Stomach (tissue), 9 donors: Measurements from ENCODE around the gene IQSEC1. TPM values are rescaled to one million over a fixed set of nuclear protein-coding genes. Genes with fewer than 3 reads are reported as not detected.
A peak's percentile ranks its signal among the peaks of the same experiment; 100 is the strongest.

Experiments used
- DNase-seq, 2 donors: peaks; one replicate each; pipeline versions ENCODE4 v3.0.0 to v3.0.0-alpha.2; 2013 to 2019
- H3K27ac ChIP-seq, 5 donors: fragments of 200-600 bp in 4 of 5; sonication (generic) in 4 of 5; one replicate each; pipeline ENCODE4 v1.5.1; 2013 to 2019; ENCODE audit warnings: mild to moderate bottlenecking in 1 of 5, moderate library complexity in 1 of 5
- H3K27me3 ChIP-seq, 3 donors: fragments of 200-600 bp; sonication (generic); one replicate each; pipeline ENCODE4 v1.5.1; 2017 to 2019; ENCODE audit warnings: mixed run types in 1 of 3
- H3K36me3 ChIP-seq, 4 donors: fragments of 200-600 bp; sonication (generic); 1 replicate in 3 of 4; 2 replicates in 1 of 4; pipeline ENCODE4 v1.5.1; 2016 to 2019
- H3K4me1 ChIP-seq, 4 donors: fragments of 200-600 bp; sonication (generic); one replicate each; pipeline ENCODE4 v1.5.1; 2016 to 2019
- H3K4me3 ChIP-seq, 4 donors: fragments of 200-600 bp; sonication (generic) in 3 of 4; one replicate each; pipeline ENCODE4 v1.5.1; 2016 to 2019; ENCODE audit warnings: mild to moderate bottlenecking in 1 of 4
- H3K9me3 ChIP-seq, 4 donors: fragments of 200-600 bp; sonication (generic); one replicate each; pipeline ENCODE4 v1.5.1; 2016 to 2019
- EP300 ChIP-seq: sonication (generic); formaldehyde crosslinking; IDR thresholded peaks from one replicate; pipeline ENCODE4 v1.6.1; 2017; ENCODE audit warnings: antibody characterized with exemption
- POLR2A ChIP-seq, 4 donors: fragments of 450-650 bp; IDR thresholded peaks; one replicate each; pipeline ENCODE4 v1.6.1; 2016; ENCODE audit warnings: antibody characterized with exemption in 4 of 4, control low read depth in 2 of 4, mild to moderate bottlenecking in 1 of 4, moderate library complexity in 1 of 4
- POLR2AphosphoS5 ChIP-seq, 3 donors: sonication (generic); formaldehyde crosslinking; IDR thresholded peaks; one replicate each; pipeline ENCODE4 v1.6.1; 2016; ENCODE audit warnings: antibody characterized with exemption in 3 of 3
- WGBS, 5 donors: extraction: QIAGEN DNeasy Blood & Tissue Kit in 3 of 5; methylation state at CpG; one replicate each; pipeline versions ENCODE4 v1.1.5 to v1.1.7; 2013 to 2018; 5-methylcytosine and 5-hydroxymethylcytosine counted together
- intact Hi-C: fragments of 100-400 bp; cut with DNase I; formaldehyde crosslinking; loops from one replicate; pipeline ENCODE4 v1.15.1; 2023; ENCODE audit warnings: low total_unique reads
- polyA plus RNA-seq, 3 donors: library from polyadenylated mRNA; stranded (reverse); fragments of 200-250 nt; gene quantifications; one replicate each; pipeline ENCODE4 v1.2.3, GENCODE V29; 2013
- total RNA-seq, 5 donors: library from RNA; depleted of rRNA; stranded (reverse); fragments of >200 nt; gene quantifications; one replicate each; pipeline versions ENCODE4 v1.1.0 to v1.2.3, GENCODE V29; 2014 to 2016
- TF ChIP-seq, protein P1 (sequence below), 7 experiments: fragments of 450-650 bp in 4 of 7; fragments of 200-600 bp in 3 of 7; sonication (generic) in 3 of 7; IDR thresholded peaks; one replicate each; pipeline ENCODE4 v1.5.1; 2016 to 2019; ENCODE audit warnings: antibody characterized with exemption in 7 of 7, control low read depth in 2 of 7, mild to moderate bottlenecking in 1 of 7
- donor health status: healthy with polysubstance abuse.
- donor health status: Bipolar disorder and iron deficiency.
- donor health status: healthy.

Gene IQSEC1
- total and polyA plus RNA-seq, 8 donors: 6.7 to 46.9 (median 20.8) TPM

DNA sequence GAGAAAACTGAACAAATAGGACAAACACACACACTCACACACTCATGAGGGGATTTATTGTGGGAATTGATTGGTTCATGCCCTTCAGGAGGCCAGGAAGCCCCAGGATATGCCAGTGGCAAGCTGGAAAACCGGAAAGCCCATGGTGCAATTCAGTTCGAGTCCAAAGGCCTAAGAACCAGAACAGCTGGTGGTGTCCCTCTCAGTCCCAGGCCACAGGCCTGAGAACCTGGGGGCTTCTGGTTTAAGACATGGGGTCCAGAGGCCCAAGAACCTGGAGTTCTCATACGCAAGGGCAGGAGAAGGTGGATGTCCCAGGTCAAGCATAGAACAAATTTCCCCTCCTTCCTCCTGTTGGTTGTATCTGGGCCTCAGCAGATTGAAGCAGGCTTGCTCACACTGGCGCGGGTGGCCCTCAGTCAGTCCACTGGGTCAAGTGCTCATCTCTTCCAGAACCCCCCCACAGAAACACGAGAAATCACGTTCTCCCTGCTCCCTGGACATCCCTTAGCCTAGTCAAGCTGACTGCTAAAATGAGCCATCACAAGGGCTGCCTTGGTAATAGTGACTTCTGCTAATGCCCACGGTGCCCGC, 181.7 kb downstream of the IQSEC1 start:
- intact Hi-C loops: no loop called here
- peaks cover 0 to 25% (median 20%) of the 10 kb centered on the region in 4 donors for H3K4me1 ChIP-seq
- H3K36me3 ChIP-seq: no peaks in the 10 kb centered on the region
- no peak for DNase-seq
- H3K27me3 ChIP-seq: peaks cover 0 to 19% (median 0%) of the 10 kb centered on the region in 3 donors
- peak overlapping the region in 1 of 5 donors; percentile 7 for H3K27ac ChIP-seq
- no peak for TF ChIP-seq EP300
- H3K4me3 ChIP-seq: peak overlapping the region; percentile 19 to 28 (median 26)
- no peaks in the 10 kb centered on the region for H3K9me3 ChIP-seq
- WGBS, 5 donors: 45 to 58% (median 54%) methylated on average over 7 to 9 of the region's 9 CpGs

DNA sequence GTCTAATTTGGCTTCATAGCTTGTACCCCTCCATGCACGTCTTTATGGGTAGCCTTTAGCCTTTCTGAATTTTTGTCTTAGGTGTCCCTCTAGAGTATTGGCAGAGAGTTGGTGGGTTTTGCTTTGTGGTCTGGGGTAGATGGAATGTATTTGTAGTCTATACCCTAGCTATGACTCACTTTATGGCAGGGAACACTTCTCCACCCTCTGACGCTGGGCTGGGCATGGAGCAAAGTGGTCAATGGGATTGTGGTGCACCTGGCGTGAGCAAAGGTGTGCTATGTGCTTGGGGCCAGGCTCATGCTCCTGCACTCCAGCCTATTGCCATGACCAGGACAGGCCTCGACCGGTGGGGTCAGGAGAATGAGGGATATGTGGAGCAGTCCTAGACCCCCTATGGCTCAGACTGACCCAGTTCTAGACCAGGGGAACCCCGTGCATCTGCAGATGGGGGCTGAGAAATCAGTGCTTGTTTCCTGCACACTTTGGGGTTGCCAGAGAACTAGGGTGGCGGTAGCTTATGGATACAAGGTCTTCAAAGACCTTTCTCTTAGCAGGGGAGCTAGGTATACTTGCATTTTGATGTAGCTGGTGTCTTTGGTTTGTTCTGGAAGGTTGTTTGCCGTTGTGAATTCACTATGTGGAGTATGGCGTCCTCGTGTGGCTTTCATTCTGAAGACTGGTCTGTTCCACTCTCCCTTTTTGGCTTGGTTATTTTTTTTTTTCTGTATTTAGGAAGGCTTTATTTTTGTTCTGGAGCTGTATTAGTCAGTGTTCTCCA, 182.4 kb downstream of the IQSEC1 start:
- intact Hi-C loops: no loop called here
- no peak for DNase-seq
- H3K9me3 ChIP-seq: no peaks in the 10 kb centered on the region
- H3K4me3 ChIP-seq: no peak overlapping the region
- 84 to 93% (median 85%) methylated on average over 7 to 10 of the region's 10 CpGs for WGBS, 5 donors
- no peak overlapping the region for H3K27ac ChIP-seq
- H3K36me3 ChIP-seq: no peaks in the 10 kb centered on the region
- peaks cover 0 to 18% (median 14%) of the 10 kb centered on the region in 4 donors for H3K4me1 ChIP-seq
- H3K27me3 ChIP-seq: peaks cover 0 to 24% (median 0%) of the 10 kb centered on the region in 3 donors
- TF ChIP-seq EP300 (no peak), POLR2A (IDR thresholded peaks at IDR 0.05) (no peak), POLR2AphosphoS5 (IDR thresholded peaks at IDR 0.05) (no peak)
- TF ChIP-seq, protein P1, sequence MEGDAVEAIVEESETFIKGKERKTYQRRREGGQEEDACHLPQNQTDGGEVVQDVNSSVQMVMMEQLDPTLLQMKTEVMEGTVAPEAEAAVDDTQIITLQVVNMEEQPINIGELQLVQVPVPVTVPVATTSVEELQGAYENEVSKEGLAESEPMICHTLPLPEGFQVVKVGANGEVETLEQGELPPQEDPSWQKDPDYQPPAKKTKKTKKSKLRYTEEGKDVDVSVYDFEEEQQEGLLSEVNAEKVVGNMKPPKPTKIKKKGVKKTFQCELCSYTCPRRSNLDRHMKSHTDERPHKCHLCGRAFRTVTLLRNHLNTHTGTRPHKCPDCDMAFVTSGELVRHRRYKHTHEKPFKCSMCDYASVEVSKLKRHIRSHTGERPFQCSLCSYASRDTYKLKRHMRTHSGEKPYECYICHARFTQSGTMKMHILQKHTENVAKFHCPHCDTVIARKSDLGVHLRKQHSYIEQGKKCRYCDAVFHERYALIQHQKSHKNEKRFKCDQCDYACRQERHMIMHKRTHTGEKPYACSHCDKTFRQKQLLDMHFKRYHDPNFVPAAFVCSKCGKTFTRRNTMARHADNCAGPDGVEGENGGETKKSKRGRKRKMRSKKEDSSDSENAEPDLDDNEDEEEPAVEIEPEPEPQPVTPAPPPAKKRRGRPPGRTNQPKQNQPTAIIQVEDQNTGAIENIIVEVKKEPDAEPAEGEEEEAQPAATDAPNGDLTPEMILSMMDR (IDR thresholded peaks at IDR 0.05): no peak

DNA sequence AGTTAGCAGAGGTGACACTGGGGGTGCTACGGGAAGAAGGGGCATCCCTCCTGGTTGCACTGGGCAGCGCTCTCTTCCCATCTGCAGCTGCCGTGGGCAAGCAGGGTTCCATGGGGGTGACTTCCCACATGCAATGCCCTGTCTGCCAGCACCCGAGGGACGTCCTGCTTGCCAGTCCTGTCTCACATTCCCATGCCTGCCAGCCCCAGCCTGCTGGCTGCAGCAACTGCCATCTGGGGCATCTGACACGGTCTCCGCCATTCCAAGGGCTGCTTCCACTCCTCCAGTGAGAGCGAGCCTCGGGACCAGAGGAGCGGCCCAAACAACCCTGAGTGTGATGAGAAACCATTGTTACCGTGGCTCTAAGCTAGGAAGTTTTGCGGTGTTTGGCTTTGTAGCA, 186.5 kb downstream of the IQSEC1 start:
- TF ChIP-seq, protein P1 (IDR thresholded peaks at IDR 0.05): no peak
- no peak for TF ChIP-seq EP300
- no peak for TF ChIP-seq POLR2AphosphoS5 (IDR thresholded peaks at IDR 0.05)
- TF ChIP-seq POLR2A (IDR thresholded peaks at IDR 0.05): no peak
- intact Hi-C loops: no loop called here
- Histone ChIP-seq H3K4me3 (no peak overlapping the region), H3K27me3 (peaks cover 0 to 31% (median 0%) of the 10 kb centered on the region in 3 donors), H3K27ac (no peak overlapping the region), H3K36me3 (no peaks in the 10 kb centered on the region), H3K9me3 (no peaks in the 10 kb centered on the region), H3K4me1 (peaks cover 0 to 5% (median 4%) of the 10 kb centered on the region in 4 donors)
- WGBS, 5 donors: 81 to 90% (median 86%) methylated on average over 11 to 12 of the region's 12 CpGs
- no peak for DNase-seq

DNA sequence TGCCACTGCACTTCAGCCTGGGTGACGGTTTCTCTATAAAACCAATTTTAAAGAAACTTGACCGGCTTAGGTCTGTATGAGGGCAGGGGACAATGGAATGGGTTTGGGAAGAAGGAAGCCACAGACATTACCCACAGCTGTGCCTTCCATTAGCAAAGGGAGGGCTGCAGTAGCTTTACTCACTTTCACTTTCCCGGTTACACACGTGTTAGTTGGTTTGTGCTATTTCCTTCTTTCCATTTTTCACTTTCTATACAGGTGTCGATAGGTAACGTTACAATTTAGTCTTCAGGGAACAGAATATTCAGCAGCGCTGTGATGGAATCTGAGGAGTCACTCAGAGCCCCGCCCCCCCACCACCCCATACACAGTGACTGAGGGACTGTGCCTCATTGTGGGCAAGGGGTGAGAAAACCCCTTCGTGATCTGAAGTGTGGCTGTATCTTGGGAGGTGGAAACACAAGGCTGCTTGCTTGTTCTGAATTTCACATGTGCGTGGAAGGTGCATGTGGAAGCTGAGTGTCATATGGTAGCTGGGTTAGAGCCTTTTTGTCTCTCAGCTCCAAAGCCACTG, 187.0 kb downstream of the IQSEC1 start:
- Histone ChIP-seq H3K36me3 (no peaks in the 10 kb centered on the region), H3K4me1 (no peaks in the 10 kb centered on the region), H3K27me3 (peaks cover 0 to 31% (median 0%) of the 10 kb centered on the region in 3 donors), H3K9me3 (no peaks in the 10 kb centered on the region), H3K4me3 (no peak overlapping the region), H3K27ac (no peak overlapping the region)
- intact Hi-C loops: no loop called here
- DNase-seq: no peak
- 60 to 68% (median 67%) methylated on average over 10 of the region's 10 CpGs for WGBS, 5 donors
- TF ChIP-seq EP300 (no peak), POLR2AphosphoS5 (IDR thresholded peaks at IDR 0.05) (no peak), POLR2A (IDR thresholded peaks at IDR 0.05) (no peak)
- TF ChIP-seq, protein P1 (IDR thresholded peaks at IDR 0.05): no peak
